Measurements from ENCODE around the gene PCYT1A. TPM values are rescaled to one million over a fixed set of nuclear protein-coding genes. Genes with fewer than 3 reads are reported as not detected.
"Not testable (repeated sequence)": the region's sequence is repeated elsewhere in the genome, so short reads cannot be mapped to it uniquely, and the experiment has no call there.

PCYT1A gene
- total and polyA plus RNA-seq, 4 experiments from 2014 or later, result 11.0 to 73.7 (median 47.8) TPM

GRCh38 chr3:196315821-196316220 lies 28.3 kb upstream of the PCYT1A start:
- ChIA-PET CTCF (ENCODE audit: partially characterized antibody) (no interaction called here), POLR2A (ENCODE audit: partially characterized antibody) (interaction anchor here (1.0 to 2.9 kb wide), 2 partner anchors 18 to 117 kb away, joined by 3 to 19 read pairs; partner anchors contain the start of gene UBXN7)
- no peak overlapping the region for H3K4me3 Mint-ChIP-seq

DNA sequence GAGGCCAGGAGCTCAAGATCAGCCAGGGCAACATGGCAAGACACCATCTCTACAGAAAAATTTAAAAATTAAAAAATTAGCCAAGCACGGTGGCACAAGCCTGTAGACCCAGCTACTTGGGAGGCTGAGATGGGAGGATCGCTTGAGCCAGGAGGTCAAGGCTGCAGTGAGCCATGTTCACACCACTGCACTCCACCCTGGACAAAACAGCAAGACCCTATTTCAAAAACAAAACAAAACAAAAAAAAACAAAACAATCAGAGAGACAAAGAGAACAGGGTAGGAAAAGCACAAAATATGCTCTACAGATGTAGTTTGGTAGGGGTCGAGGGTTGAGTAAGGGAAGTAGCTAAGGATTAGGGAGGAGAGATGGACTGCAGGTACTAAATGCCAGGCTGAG lies 27.1 kb upstream of the PCYT1A start:
- Histone ChIP-seq H3K4me1 (ENCODE audit: insufficient read depth, low read length) (peaks cover 11% of the 10 kb centered on the region), H3K36me3 (ENCODE audit: insufficient read depth, low read length) (no peaks in the 10 kb centered on the region), H3K4me3 (ENCODE audit: low read length in 2 of 2) (no peak overlapping the region), H3K9me3 (ENCODE audit: control insufficient read depth in 1 of 2, low read length in 2 of 2) (no peaks in the 10 kb centered on the region), H3K27ac (ENCODE audit: low read depth, low read length) (no peak overlapping the region), H3K27me3 (ENCODE audit: insufficient read depth, low read length) (no peaks in the 10 kb centered on the region)
- peak overlapping the region in 5 of 7 donors; percentile 0 to 78 (median 44) for H3K27ac Mint-ChIP-seq
- H3K27me3 Mint-ChIP-seq, result no peaks in the 10 kb centered on the region
- H3K36me3 Mint-ChIP-seq, result peaks cover 0 to 7% of the 10 kb centered on the region in 2 donors
- DNase-seq, result no peak
- peak overlapping the region in 2 of 8 donors; percentile 9 to 37 for H3K4me3 Mint-ChIP-seq
- H3K9me3 Mint-ChIP-seq, result peaks cover 0 to 11% (median 0%) of the 10 kb centered on the region in 8 donors
- ChIA-PET CTCF (ENCODE audit: partially characterized antibody) (interaction anchor here (0.9 kb wide), 1 partner anchor 14 kb away, joined by 3 read pairs; no protein-coding TSS in a partner anchor), POLR2A (ENCODE audit: partially characterized antibody) (no interaction called here)
- intact Hi-C loops (cut with micrococcal nuclease), result no loop called here
- H3K4me1 Mint-ChIP-seq, result peaks cover 1 to 16% (median 8%) of the 10 kb centered on the region in 4 donors

More at GRCh38 chr3:196315821-196316220, 28.3 kb upstream of the PCYT1A start:
- H3K27ac ChIP-seq (ENCODE audit: low read depth, low read length), result no peak overlapping the region
- peaks cover 0 to 7% of the 10 kb centered on the region in 2 donors for H3K36me3 Mint-ChIP-seq
- no peaks in the 10 kb centered on the region for H3K36me3 ChIP-seq (ENCODE audit: insufficient read depth, low read length)
- H3K27me3 ChIP-seq (ENCODE audit: insufficient read depth, low read length), result no peaks in the 10 kb centered on the region
- H3K4me3 ChIP-seq (ENCODE audit: low read length in 2 of 2), result no peak overlapping the region
- no peaks in the 10 kb centered on the region for H3K27me3 Mint-ChIP-seq
- peaks cover 11% of the 10 kb centered on the region for H3K4me1 ChIP-seq (ENCODE audit: insufficient read depth, low read length)
- DNase-seq, result no peak
- no peaks in the 10 kb centered on the region for H3K9me3 ChIP-seq (ENCODE audit: control insufficient read depth in 1 of 2, low read length in 2 of 2)
- H3K9me3 Mint-ChIP-seq, result peaks cover 0 to 11% (median 0%) of the 10 kb centered on the region in 8 donors
- H3K27ac Mint-ChIP-seq, result peak overlapping the region in 4 of 7 donors; percentile 29 to 93 (median 58)
- intact Hi-C loops (cut with micrococcal nuclease), result loop anchor here (5.0 kb wide), 2 partner anchors 116 to 234 kb away; partner anchors contain the start of genes TFRC and UBXN7
- H3K4me1 Mint-ChIP-seq, result peaks cover 1 to 16% (median 8%) of the 10 kb centered on the region in 4 donors

GRCh38 chr3:196314086-196314485 lies 26.6 kb upstream of the PCYT1A start:
- POLR2A ChIA-PET (ENCODE audit: partially characterized antibody); H3K4me3 ChIP-seq (ENCODE audit: low read length in 2 of 2): not testable (repeated sequence)
- CTCF ChIA-PET (ENCODE audit: partially characterized antibody), result interaction anchor here (0.7 kb wide), 1 partner anchor 33 kb away, joined by 4 read pairs; no protein-coding TSS in a partner anchor

GRCh38 chr3:196302960-196303359 lies 15.4 kb upstream of the PCYT1A start:
- Mint-ChIP-seq H3K36me3 (peaks cover 11 to 20% of the 10 kb centered on the region in 2 donors), H3K4me3 (peak overlapping the region in 1 of 8 donors; percentile 10)
- H3K9me3 Mint-ChIP-seq; H3K36me3 ChIP-seq (ENCODE audit: insufficient read depth, low read length); CTCF ChIA-PET (ENCODE audit: partially characterized antibody); H3K4me1 Mint-ChIP-seq; H3K27me3 Mint-ChIP-seq; H3K9me3 ChIP-seq (ENCODE audit: control insufficient read depth in 1 of 2, low read length in 2 of 2); H3K4me3 ChIP-seq (ENCODE audit: low read length in 2 of 2); H3K27ac ChIP-seq (ENCODE audit: low read depth, low read length); H3K27me3 ChIP-seq (ENCODE audit: insufficient read depth, low read length); H3K4me1 ChIP-seq (ENCODE audit: insufficient read depth, low read length); intact Hi-C loops (cut with micrococcal nuclease); DNase-seq; H3K27ac Mint-ChIP-seq; POLR2A ChIA-PET (ENCODE audit: partially characterized antibody): not testable (repeated sequence)

More at GRCh38 chr3:196314086-196314485, 26.6 kb upstream of the PCYT1A start:
- intact Hi-C loops (cut with micrococcal nuclease); H3K9me3 Mint-ChIP-seq; H3K27ac ChIP-seq (ENCODE audit: low read depth, low read length); H3K36me3 ChIP-seq (ENCODE audit: insufficient read depth, low read length); DNase-seq; H3K27me3 ChIP-seq (ENCODE audit: insufficient read depth, low read length); H3K27me3 Mint-ChIP-seq; H3K4me3 Mint-ChIP-seq; H3K36me3 Mint-ChIP-seq; H3K9me3 ChIP-seq (ENCODE audit: control insufficient read depth in 1 of 2, low read length in 2 of 2); H3K4me1 ChIP-seq (ENCODE audit: insufficient read depth, low read length): not testable (repeated sequence)
- H3K4me1 Mint-ChIP-seq, result peaks cover 1 to 13% (median 8%) of the 10 kb centered on the region in 4 donors
- peak overlapping the region in 3 of 7 donors; percentile 41 to 53 (median 42) for H3K27ac Mint-ChIP-seq

GRCh38 chr3:196302551-196302950 lies 15.0 kb upstream of the PCYT1A start:
- H3K27ac ChIP-seq (ENCODE audit: low read depth, low read length); intact Hi-C loops (cut with micrococcal nuclease); H3K4me1 Mint-ChIP-seq; H3K4me3 Mint-ChIP-seq; H3K4me1 ChIP-seq (ENCODE audit: insufficient read depth, low read length); H3K27me3 Mint-ChIP-seq; H3K27ac Mint-ChIP-seq; H3K4me3 ChIP-seq (ENCODE audit: low read length in 2 of 2); H3K9me3 Mint-ChIP-seq; DNase-seq; CTCF ChIA-PET (ENCODE audit: partially characterized antibody); H3K27me3 ChIP-seq (ENCODE audit: insufficient read depth, low read length); H3K36me3 ChIP-seq (ENCODE audit: insufficient read depth, low read length); POLR2A ChIA-PET (ENCODE audit: partially characterized antibody); H3K9me3 ChIP-seq (ENCODE audit: control insufficient read depth in 1 of 2, low read length in 2 of 2): not testable (repeated sequence)
- peaks cover 12 to 20% of the 10 kb centered on the region in 2 donors for H3K36me3 Mint-ChIP-seq

- H3K4me1 Mint-ChIP-seq, result peaks cover 0 to 2% (median 0%) of the 10 kb centered on the region in 4 donors
- Histone ChIP-seq H3K27me3 (ENCODE audit: insufficient read depth, low read length) (no peaks in the 10 kb centered on the region), H3K27ac (ENCODE audit: low read depth, low read length) (no peak overlapping the region), H3K4me3 (ENCODE audit: low read length in 2 of 2) (no peak overlapping the region), H3K9me3 (ENCODE audit: control insufficient read depth in 1 of 2, low read length in 2 of 2) (no peaks in the 10 kb centered on the region), H3K36me3 (ENCODE audit: insufficient read depth, low read length) (no peaks in the 10 kb centered on the region), H3K4me1 (ENCODE audit: insufficient read depth, low read length) (no peaks in the 10 kb centered on the region)
- DNase-seq, result no peak
- H3K27ac Mint-ChIP-seq, result no peak overlapping the region
- POLR2A ChIA-PET (ENCODE audit: partially characterized antibody), result interaction anchor here (1.0 kb wide), 1 partner anchor 18 kb away, joined by 3 read pairs; no protein-coding TSS in a partner anchor
- CTCF ChIA-PET (ENCODE audit: partially characterized antibody), result no interaction called here
- peaks cover 12 to 19% of the 10 kb centered on the region in 2 donors for H3K36me3 Mint-ChIP-seq
- H3K27me3 Mint-ChIP-seq, result no peaks in the 10 kb centered on the region
- no peak overlapping the region for H3K4me3 Mint-ChIP-seq
- intact Hi-C loops (cut with micrococcal nuclease), result no loop called here
- peaks cover 0 to 2% (median 0%) of the 10 kb centered on the region in 8 donors for H3K9me3 Mint-ChIP-seq
Observed at GRCh38 chr3:196298521-196298920, 11.0 kb upstream of the PCYT1A start.

DNA sequence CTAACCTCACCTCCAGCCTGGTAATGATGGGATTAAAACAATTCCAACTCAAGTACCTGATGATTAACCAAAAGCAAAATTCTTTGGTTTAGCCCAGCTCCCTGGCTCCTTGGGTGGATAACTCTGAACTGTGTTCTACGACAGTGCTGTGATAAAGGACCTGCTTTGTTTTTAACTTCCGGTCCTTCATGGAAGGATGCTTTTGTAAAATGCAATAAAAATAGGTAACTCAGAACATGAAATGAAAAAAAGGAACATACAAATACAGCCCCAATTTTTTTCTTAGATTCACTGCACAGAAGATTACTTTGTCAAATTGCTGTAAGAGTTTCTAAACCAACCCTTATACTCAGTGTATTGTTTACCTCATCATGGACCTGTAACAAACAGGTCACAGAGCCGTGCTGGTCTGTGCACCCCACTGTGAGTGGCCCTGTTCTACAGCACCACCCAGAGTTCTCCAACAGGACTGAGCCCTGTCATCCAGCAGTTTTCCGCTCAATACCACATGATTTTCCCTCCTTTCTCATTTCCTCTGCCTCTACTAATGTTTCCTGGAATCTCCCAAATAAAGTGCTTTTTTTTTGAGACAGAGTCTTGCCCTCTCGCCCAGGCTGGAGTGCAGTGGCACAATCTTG lies 4.9 kb upstream of the PCYT1A start:
- intact Hi-C loops (cut with micrococcal nuclease), result no loop called here
- CTCF ChIA-PET (ENCODE audit: partially characterized antibody), result no interaction called here
- peaks cover 0 to 3% of the 10 kb centered on the region in 2 donors for H3K36me3 Mint-ChIP-seq
- Histone ChIP-seq H3K9me3 (ENCODE audit: control insufficient read depth in 1 of 2, low read length in 2 of 2) (no peaks in the 10 kb centered on the region), H3K4me3 (ENCODE audit: low read length in 2 of 2) (no peak overlapping the region), H3K36me3 (ENCODE audit: insufficient read depth, low read length) (no peaks in the 10 kb centered on the region), H3K27me3 (ENCODE audit: insufficient read depth, low read length) (no peaks in the 10 kb centered on the region), H3K4me1 (ENCODE audit: insufficient read depth, low read length) (peaks cover 8% of the 10 kb centered on the region), H3K27ac (ENCODE audit: low read depth, low read length) (no peak overlapping the region)
- POLR2A ChIA-PET (ENCODE audit: partially characterized antibody), result no interaction called here
- no peak overlapping the region for H3K4me3 Mint-ChIP-seq
- DNase-seq, result no peak
- peak overlapping the region in 2 of 7 donors; percentile 11 to 55 for H3K27ac Mint-ChIP-seq
- peaks cover 5 to 14% (median 8%) of the 10 kb centered on the region in 4 donors for H3K4me1 Mint-ChIP-seq
- H3K9me3 Mint-ChIP-seq, result no peaks in the 10 kb centered on the region
- H3K27me3 Mint-ChIP-seq, result no peaks in the 10 kb centered on the region
